Adipose tissue (tissue), 3 donors: ENCODE measurements around the gene NPAS3. TPM values are rescaled to one million over a fixed set of nuclear protein-coding genes. Genes with fewer than 3 reads are reported as not detected.

Experiments
- H3K27ac ChIP-seq: one replicate; pipeline ENCODE4 v1.5.1; 2013; ENCODE audit warnings: low read depth, low read length
- WGBS, 3 donors: extraction: QIAGEN DNeasy Blood & Tissue Kit; methylation state at CpG; one replicate each; pipeline ENCODE4 v1.1.7; 2013; 5-methylcytosine and 5-hydroxymethylcytosine counted together
- polyA plus RNA-seq, 3 donors: library from polyadenylated mRNA; stranded (reverse); fragments of 200-250 nt; gene quantifications; one replicate each; pipeline ENCODE4 v1.2.3, GENCODE V29; 2013
- donor health status: healthy with polysubstance abuse.
- donor health status: Bipolar disorder and iron deficiency.
- donor health status: healthy.

NPAS3 gene
- polyA plus RNA-seq, 3 donors, result 0.26 to 2.8 (median 0.51) TPM

GRCh38 chr14:33693237-33693636 lies 754.6 kb downstream of the NPAS3 start:
- WGBS, 3 donors, result 84 to 92% (median 91%) methylated on average over 4 of the region's 4 CpGs
- H3K27ac ChIP-seq, result no peak overlapping the region

- H3K27ac ChIP-seq, result no peak overlapping the region
- 88 to 94% (median 93%) methylated on average over 9 of the region's 9 CpGs for WGBS, 3 donors
These were observed 757.5 kb downstream of the NPAS3 start for GRCh38 chr14:33696165-33696564.

- H3K27ac ChIP-seq, result no peak overlapping the region
- WGBS, 3 donors, result 86 to 93% (median 89%) methylated on average over 12 of the region's 12 CpGs
These were observed 760.8 kb downstream of the NPAS3 start for GRCh38 chr14:33699300-33699983.

- WGBS, 3 donors, result 75 to 81% (median 76%) methylated on average over 6 of the region's 6 CpGs
- no peak overlapping the region for H3K27ac ChIP-seq
These were observed 761.4 kb downstream of the NPAS3 start for GRCh38 chr14:33700052-33700451.

- 69 to 93% (median 71%) methylated on average over 1 of the region's 1 CpG for WGBS, 3 donors
- H3K27ac ChIP-seq, result no peak overlapping the region
These were observed 763.6 kb downstream of the NPAS3 start for GRCh38 chr14:33702293-33702692.

- WGBS, 3 donors, result 43 to 95% (median 82%) methylated on average over 2 of the region's 2 CpGs
- H3K27ac ChIP-seq, result no peak overlapping the region
These were observed 765.8 kb downstream of the NPAS3 start for GRCh38 chr14:33704481-33704880.

GRCh38 chr14:33705490-33705889 lies 766.8 kb downstream of the NPAS3 start:
- 66 to 92% (median 86%) methylated on average over 7 of the region's 7 CpGs for WGBS, 3 donors
- no peak overlapping the region for H3K27ac ChIP-seq

GRCh38 chr14:33707716-33708115 lies 769.0 kb downstream of the NPAS3 start:
- 87 to 88% (median 87%) methylated on average over 6 of the region's 6 CpGs for WGBS, 3 donors
- no peak overlapping the region for H3K27ac ChIP-seq

- 75 to 82% (median 79%) methylated on average over 4 of the region's 4 CpGs for WGBS, 3 donors
- H3K27ac ChIP-seq, result no peak overlapping the region
These were observed 770.6 kb downstream of the NPAS3 start for GRCh38 chr14:33709283-33709682.

GRCh38 chr14:33709711-33710110 lies 771.0 kb downstream of the NPAS3 start:
- 62 to 93% (median 91%) methylated on average over 3 of the region's 3 CpGs for WGBS, 3 donors
- no peak overlapping the region for H3K27ac ChIP-seq

GRCh38 chr14:33710273-33710672 lies 771.6 kb downstream of the NPAS3 start:
- WGBS, 3 donors, result 73 to 86% (median 81%) methylated on average over 7 of the region's 7 CpGs
- H3K27ac ChIP-seq, result no peak overlapping the region

GRCh38 chr14:33711194-33711593 lies 772.5 kb downstream of the NPAS3 start:
- H3K27ac ChIP-seq, result no peak overlapping the region
- 80 to 83% (median 82%) methylated on average over 11 of the region's 11 CpGs for WGBS, 3 donors

GRCh38 chr14:33711811-33712216 lies 773.1 kb downstream of the NPAS3 start:
- H3K27ac ChIP-seq, result no peak overlapping the region
- 70 to 82% (median 78%) methylated on average over 5 of the region's 5 CpGs for WGBS, 3 donors

- H3K27ac ChIP-seq, result no peak overlapping the region
- WGBS, 3 donors, result 80 to 91% (median 89%) methylated on average over 1 of the region's 1 CpG
These were observed 776.0 kb downstream of the NPAS3 start for GRCh38 chr14:33714527-33715226.

- 81 to 94% (median 94%) methylated on average over 1 of the region's 1 CpG for WGBS, 3 donors
- H3K27ac ChIP-seq, result no peak overlapping the region
These were observed 776.5 kb downstream of the NPAS3 start for GRCh38 chr14:33715227-33715528.

GRCh38 chr14:33716921-33717320 lies 778.2 kb downstream of the NPAS3 start:
- 33 to 73% (median 44%) methylated on average over 2 of the region's 2 CpGs for WGBS, 3 donors
- no peak overlapping the region for H3K27ac ChIP-seq

GRCh38 chr14:33717866-33718265 lies 779.2 kb downstream of the NPAS3 start:
- H3K27ac ChIP-seq, result no peak overlapping the region
- 87 to 95% (median 91%) methylated on average over 4 of the region's 4 CpGs for WGBS, 3 donors

- H3K27ac ChIP-seq, result no peak overlapping the region
- 59 to 89% (median 88%) methylated on average over 4 of the region's 4 CpGs for WGBS, 3 donors
These were observed 781.7 kb downstream of the NPAS3 start for GRCh38 chr14:33720284-33720787.

- no peak overlapping the region for H3K27ac ChIP-seq
- WGBS, 3 donors, result 70 to 82% (median 81%) methylated on average over 5 of the region's 5 CpGs
These were observed 788.0 kb downstream of the NPAS3 start for GRCh38 chr14:33726685-33727084.

GRCh38 chr14:33727606-33728005 lies 788.9 kb downstream of the NPAS3 start:
- H3K27ac ChIP-seq, result no peak overlapping the region
- WGBS, 3 donors, result 74 to 79% (median 76%) methylated on average over 6 of the region's 6 CpGs
